Sigmoid colon (tissue), 4 donors: ENCODE measurements around the gene CXCR3.

Source experiments
- EP300 ChIP-seq, 4 donors: sonication (generic); formaldehyde crosslinking; IDR thresholded peaks; one replicate each; pipeline ENCODE4 v1.6.1; 2017; ENCODE audit warnings: antibody characterized with exemption in 4 of 4
- POLR2AphosphoS5 ChIP-seq, 4 donors: sonication (generic); formaldehyde crosslinking; IDR thresholded peaks; one replicate each; pipeline ENCODE4 v1.6.1; 2017; ENCODE audit warnings: antibody characterized with exemption in 4 of 4
- TF ChIP-seq, protein P1 (sequence below), 4 experiments: fragments of 450-650 bp in 3 of 4; fragments of 200-600 bp in 1 of 4; IDR thresholded peaks; one replicate each; pipeline ENCODE4 v1.5.1; 2016 to 2019; ENCODE audit warnings: antibody characterized with exemption in 4 of 4, mild to moderate bottlenecking in 3 of 4, moderate library complexity in 2 of 4

DNA sequence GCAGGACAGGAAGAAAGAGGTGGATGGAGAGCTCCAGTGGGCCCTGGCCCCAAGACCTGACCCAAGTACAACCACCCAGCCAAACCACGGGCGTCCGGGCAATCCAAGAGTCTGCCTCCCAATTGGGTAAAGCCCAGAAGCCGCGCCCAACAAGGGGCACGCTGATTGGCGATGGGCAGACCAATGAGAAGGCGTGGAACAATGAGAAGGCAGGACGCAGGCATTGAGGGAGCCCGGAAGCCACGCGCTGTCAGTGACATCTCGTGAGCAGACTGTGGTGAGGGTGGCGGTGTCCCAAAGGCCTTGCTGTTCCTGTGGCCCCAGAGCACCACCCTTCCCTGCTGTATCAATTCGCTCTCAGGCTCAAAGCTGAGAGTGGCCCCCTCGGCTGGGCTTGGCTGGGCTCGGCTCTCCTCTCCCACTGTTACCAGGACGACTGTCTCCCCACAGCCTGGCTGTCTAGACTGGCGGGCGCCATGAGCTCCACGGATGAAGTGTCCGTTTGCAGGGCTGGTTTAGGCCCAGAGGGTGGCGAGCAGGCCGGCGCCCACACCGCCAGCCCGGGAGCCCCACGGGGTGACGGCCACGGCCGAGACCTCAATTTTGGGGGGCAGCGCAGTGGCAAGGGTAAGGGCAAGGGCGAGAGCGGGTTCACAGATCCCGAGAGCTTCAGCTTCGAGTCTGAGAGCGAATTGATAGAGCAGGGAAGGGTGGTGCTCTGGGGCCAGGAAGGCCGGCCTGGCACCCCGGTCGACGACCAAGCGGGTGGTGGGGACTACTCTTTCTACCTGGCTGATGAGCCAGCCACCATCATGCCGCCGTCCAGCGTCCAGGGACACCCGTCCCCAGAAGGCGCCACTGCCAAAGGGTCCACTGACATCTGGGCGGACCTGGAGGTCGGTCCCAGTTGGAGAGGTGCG is 49.3 kb upstream of the CXCR3 start, which contains the start of gene LOC101059915:
- TF ChIP-seq, protein P1, sequence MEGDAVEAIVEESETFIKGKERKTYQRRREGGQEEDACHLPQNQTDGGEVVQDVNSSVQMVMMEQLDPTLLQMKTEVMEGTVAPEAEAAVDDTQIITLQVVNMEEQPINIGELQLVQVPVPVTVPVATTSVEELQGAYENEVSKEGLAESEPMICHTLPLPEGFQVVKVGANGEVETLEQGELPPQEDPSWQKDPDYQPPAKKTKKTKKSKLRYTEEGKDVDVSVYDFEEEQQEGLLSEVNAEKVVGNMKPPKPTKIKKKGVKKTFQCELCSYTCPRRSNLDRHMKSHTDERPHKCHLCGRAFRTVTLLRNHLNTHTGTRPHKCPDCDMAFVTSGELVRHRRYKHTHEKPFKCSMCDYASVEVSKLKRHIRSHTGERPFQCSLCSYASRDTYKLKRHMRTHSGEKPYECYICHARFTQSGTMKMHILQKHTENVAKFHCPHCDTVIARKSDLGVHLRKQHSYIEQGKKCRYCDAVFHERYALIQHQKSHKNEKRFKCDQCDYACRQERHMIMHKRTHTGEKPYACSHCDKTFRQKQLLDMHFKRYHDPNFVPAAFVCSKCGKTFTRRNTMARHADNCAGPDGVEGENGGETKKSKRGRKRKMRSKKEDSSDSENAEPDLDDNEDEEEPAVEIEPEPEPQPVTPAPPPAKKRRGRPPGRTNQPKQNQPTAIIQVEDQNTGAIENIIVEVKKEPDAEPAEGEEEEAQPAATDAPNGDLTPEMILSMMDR (IDR thresholded peaks at IDR 0.05), result no peak
- TF ChIP-seq POLR2AphosphoS5 (IDR thresholded peaks at IDR 0.05) (no peak), EP300 (IDR thresholded peaks at IDR 0.05) (no peak)
